LoVo (cell line): ENCODE measurements around the gene CHMP4B.
A peak's percentile ranks its signal among the peaks of the same experiment; 100 is the strongest.

Experiments used
- DNase-seq: peaks from one replicate; pipeline ENCODE4 v3.0.0-alpha.2; 2016; ENCODE audit warnings: low spot score

Gene CHMP4B

GRCh38 chr20:33821270-33821836 is 10.2 kb downstream of the CHMP4B start:
- DNase-seq = no peak

GRCh38 chr20:33822423-33822822 is 11.3 kb downstream of the CHMP4B start:
- DNase-seq = no peak

- no peak for DNase-seq
Measured at GRCh38 chr20:33822991-33823390, 11.8 kb downstream of the CHMP4B start.

GRCh38 chr20:33824852-33825251 is 13.7 kb downstream of the CHMP4B start:
- no peak for DNase-seq

- peak; percentile 20 for DNase-seq
Measured at GRCh38 chr20:33825340-33826269, 14.5 kb downstream of the CHMP4B start.

GRCh38 chr20:33826270-33826897 is 15.2 kb downstream of the CHMP4B start:
- no peak for DNase-seq

- DNase-seq = no peak
Measured at GRCh38 chr20:33827109-33827508, 16.0 kb downstream of the CHMP4B start.

GRCh38 chr20:33827634-33828325 is 16.6 kb downstream of the CHMP4B start:
- DNase-seq = no peak

GRCh38 chr20:33828326-33828844 is 17.2 kb downstream of the CHMP4B start:
- DNase-seq = no peak

GRCh38 chr20:33828967-33829560 is 17.9 kb downstream of the CHMP4B start:
- no peak for DNase-seq

GRCh38 chr20:33829636-33830035 is 18.5 kb downstream of the CHMP4B start:
- DNase-seq = no peak

GRCh38 chr20:33830371-33830770 is 19.2 kb downstream of the CHMP4B start:
- no peak for DNase-seq

GRCh38 chr20:33832103-33832804 is 21.1 kb downstream of the CHMP4B start:
- no peak for DNase-seq

- no peak for DNase-seq
Measured at GRCh38 chr20:33833333-33833732, 22.2 kb downstream of the CHMP4B start.

GRCh38 chr20:33835615-33836172 is 24.5 kb downstream of the CHMP4B start:
- no peak for DNase-seq

GRCh38 chr20:33836277-33836676 is 25.1 kb downstream of the CHMP4B start:
- DNase-seq = no peak

- no peak for DNase-seq
Measured at GRCh38 chr20:33837096-33837830, 26.1 kb downstream of the CHMP4B start.

GRCh38 chr20:33838035-33838864 is 27.1 kb downstream of the CHMP4B start:
- no peak for DNase-seq

- DNase-seq = no peak
Measured at GRCh38 chr20:33839591-33839990, 28.4 kb downstream of the CHMP4B start.
